NCI-H1694 (cell line): Measurements from ENCODE around the gene EXOC3L4.
"Not testable (repeated sequence)": the region's sequence is repeated elsewhere in the genome, so short reads cannot be mapped to it uniquely, and the experiment has no call there.

Experiments
- DNase-seq: peaks from one replicate; lab custom pipeline; 2025; lab: John Stamatoyannopoulos, UW

EXOC3L4 gene

DNA sequence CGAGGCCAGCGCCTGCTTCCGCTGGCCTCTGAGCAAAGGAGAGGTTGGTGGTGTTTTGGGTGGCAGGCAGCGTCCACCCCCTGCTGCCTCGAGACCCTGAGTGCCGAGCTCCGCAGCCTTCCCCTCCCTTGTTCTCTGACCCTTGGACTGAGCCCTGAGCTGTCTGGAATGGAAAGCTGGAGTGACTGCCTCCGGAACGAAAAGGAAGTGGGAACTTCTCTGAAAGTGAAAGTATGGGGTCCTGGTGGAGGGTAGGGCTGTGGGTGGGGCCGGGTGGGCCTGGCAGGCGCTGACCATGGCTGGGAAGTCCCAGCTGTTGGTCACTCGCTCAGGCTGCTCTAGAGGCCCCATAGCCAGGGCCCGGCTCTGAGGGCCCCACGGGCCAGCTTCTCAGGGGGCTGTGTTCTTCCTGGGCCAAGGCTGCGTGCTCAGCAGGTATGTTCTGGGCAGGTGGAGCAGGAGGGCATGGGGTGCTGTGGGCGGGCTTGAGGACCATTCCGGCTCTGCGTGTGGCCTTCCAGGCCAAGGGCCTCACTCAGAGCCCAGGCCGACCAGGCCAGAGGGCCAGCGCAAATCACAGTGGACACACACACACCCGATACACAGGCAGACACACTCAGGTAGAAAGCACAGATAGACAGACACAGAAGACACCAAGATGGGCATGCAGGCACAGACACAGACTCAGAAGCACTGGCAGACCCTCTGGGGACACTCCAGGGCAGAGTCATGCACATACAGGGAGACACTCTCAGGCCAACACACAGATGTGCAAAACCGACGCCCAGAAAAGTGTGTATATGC, at the start of gene EXOC3L4:
Gene EXOC3L4 (plus strand): TSS at position 320 of the 804 bp plus-strand sequence. CDS start 5,495 bp downstream, outside the sequence.
- DNase-seq, result no peak

DNA sequence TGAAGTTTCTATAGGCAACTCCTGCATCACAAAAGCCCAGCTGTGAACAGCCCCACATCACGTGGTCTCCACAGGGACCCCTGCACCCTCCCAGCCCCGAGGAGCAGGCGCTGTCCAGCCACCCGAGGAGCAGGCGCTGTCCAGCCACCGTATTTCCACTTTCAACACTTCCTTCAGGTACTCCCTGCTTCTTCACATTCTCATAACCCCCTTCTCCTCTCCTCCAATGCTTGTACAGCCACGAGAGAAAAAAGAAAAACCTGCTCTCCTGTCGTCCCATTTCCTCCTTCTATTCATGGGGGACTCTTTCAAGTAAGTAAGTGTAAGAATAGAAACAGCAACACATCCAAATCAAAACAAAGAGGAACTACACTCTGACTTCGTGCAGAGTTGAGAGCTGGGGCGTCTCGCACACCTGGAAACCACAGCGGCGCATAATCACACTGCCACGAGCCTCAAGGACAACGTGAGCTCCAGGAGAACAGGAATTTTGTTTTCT, 49.1 kb upstream of the EXOC3L4 start:
- DNase-seq, result no peak

DNA sequence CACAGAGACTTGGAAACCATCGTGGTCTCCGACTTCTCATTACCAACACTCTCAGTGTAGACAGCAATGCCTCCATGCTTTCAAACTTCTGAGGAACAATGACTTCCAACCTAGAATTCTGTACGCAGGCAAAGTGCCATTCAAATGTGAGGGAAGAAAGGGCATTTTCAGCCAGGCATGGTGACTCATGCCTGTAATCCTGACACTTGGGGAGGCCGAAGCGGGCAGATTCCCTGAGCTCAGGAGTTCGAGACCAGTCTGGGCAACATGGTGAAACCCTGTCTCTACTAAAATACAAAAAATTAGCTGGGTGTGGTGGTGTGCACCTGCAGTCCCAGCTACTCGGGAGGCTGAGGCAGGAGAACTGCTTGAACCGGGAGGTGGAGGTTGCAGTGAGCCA, 47.1 kb upstream of the EXOC3L4 start:
- DNase-seq, result not testable (repeated sequence)

DNA sequence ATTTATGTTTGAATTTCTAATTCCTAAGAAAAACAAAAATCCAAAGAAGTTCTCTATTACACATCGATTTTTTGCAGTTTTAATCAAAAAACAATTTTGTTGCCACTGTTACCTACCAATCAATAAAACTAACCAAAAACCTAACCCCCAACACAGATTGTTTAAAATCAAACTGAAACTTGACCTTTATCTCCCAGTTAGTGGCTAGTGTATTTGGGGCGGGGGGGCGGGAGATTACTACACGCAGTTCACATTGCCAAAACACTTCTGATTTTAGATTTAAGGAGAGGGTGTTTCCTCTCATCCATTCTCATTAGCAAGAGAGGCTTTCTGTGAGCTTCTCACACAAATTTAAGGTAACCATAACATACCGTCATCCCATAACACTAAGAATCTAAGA, 43.6 kb upstream of the EXOC3L4 start:
- no peak for DNase-seq

DNA sequence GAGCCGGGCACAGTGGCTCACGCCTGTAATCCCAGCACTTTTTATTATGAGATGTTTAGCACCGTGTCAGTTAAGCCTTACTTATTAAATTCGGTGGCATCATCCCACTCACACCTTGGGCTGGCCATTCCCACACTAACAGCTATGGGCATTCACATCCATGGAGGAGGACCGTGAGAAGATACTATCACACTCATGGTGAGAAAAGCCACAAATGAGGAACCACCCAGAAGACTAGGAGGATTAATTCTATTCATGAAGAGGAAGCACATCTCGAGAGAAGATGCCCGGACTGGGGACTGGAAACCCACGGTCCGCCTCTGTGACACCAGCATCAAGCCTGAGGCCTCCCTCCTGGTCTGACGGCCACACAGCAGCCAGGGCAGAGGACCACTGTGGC, 42.1 kb upstream of the EXOC3L4 start:
- DNase-seq, result no peak

DNA sequence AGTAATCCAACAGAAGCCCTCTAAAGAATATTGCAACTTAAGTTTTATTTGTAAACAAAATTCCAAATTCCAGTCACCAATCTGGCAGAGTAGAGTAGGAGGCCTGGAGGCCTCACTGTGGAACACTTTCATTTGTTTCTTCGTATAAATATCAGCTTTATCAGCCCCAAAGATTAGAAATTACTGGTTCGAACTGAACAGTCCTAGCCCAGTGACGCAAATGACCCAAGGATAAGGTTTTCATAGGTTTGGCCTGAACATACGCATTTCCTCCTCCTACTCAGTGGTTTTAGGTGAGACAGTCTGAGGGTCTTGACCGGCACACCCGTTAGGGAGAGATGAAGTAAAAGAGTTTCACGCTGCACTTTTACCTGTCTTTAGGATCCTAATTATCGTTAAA, 38.8 kb upstream of the EXOC3L4 start:
- no peak for DNase-seq

DNA sequence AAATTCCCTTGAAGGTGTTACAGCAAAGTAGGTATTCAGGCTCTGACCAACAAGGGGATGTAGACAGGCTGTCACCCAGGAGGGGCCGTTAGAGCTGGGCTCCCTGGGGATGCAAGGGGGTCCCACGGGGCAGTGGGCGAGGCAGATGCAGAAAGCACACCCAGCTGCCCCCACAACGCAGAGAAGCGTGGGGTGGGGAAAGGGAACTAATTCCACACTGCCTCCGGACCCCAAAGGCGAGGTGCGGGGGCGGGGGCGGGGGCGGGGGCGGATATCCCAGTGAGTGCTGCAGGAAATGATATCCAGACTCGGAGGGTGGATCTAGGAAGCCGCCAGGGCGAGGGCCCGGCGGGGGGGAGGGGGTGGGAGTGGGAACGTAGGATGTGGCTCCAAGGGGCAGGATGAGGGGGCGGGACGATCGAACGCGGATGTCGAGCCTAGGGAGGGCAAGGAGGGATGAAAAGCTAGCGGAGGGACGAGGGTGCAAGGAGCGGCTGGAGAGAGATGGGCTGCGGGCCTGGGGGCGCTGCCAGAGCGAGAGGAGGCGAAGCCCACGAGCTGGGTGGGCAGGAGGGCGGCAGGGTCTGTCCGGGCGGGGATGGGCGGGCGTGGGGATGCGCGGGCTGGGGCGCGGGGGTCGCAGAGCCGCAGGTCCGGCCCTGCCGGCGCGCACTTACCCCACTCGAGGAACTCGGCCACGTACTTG, 38.0 kb upstream of the EXOC3L4 start:
- peak; percentile 55 for DNase-seq

DNA sequence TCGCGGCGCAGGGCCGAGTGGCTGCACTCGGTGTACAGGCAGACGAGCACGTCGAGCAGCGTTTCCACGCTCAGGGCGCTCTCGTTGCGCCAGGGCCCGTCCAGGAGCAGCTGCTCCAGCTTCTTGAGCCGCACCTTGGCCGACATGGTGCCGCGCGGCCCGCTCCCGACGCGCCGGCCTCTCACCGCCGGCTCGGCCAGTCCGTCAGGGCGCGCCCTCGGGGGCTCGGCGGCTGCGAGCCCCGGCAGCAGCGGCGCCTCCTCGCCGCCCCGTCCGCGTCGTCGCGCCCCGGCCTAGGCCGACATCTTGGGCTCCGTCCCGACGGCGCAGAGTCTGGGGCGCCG, 37.5 kb upstream of the EXOC3L4 start:
- DNase-seq, result no peak

DNA sequence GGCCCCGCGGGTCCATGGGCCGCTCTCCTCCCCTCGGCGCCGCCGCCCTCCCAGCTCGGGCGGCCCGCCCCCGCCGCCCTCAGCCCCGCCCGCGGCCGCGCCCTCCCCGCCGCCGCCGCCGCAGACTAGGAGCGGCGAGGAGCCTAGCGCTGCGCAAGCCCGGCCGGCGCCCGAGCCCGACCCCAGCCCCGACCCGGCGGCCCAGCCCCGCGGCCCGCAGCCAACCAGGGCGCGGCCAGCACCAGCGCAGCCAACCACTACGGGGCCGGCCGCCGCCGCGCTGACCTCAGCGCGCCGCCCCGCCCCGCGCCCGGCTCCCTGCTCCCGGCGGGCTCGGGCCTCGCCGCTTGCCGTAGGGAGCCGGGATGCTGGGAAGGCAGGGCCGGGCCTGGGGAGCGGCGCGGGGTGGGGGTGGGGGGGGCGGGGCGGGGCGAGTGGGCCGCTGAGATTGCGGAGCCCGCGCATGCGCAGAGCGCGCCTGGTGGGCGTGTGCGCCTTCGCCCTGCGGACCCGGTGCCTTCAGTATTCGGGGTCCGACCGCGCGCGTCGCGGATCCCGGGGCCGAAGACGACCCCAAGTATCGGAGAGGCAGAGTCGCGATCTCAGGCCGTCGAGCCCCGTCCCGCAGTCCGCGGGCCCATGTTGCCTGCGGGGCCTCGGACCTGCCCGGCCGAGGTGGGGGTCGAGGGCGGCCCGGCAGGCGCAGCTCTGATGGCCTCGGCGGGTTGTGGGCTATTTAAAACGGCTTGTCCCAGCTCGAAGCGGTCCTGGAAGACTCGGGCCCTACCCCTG, 37.0 kb upstream of the EXOC3L4 start, which contains the start of gene CDC42BPB:
Gene CDC42BPB (minus strand): TSS at position 178 of the 792 bp plus-strand sequence. CDS start 376 bp downstream, outside the sequence.
- DNase-seq, result peak; percentile 87

DNA sequence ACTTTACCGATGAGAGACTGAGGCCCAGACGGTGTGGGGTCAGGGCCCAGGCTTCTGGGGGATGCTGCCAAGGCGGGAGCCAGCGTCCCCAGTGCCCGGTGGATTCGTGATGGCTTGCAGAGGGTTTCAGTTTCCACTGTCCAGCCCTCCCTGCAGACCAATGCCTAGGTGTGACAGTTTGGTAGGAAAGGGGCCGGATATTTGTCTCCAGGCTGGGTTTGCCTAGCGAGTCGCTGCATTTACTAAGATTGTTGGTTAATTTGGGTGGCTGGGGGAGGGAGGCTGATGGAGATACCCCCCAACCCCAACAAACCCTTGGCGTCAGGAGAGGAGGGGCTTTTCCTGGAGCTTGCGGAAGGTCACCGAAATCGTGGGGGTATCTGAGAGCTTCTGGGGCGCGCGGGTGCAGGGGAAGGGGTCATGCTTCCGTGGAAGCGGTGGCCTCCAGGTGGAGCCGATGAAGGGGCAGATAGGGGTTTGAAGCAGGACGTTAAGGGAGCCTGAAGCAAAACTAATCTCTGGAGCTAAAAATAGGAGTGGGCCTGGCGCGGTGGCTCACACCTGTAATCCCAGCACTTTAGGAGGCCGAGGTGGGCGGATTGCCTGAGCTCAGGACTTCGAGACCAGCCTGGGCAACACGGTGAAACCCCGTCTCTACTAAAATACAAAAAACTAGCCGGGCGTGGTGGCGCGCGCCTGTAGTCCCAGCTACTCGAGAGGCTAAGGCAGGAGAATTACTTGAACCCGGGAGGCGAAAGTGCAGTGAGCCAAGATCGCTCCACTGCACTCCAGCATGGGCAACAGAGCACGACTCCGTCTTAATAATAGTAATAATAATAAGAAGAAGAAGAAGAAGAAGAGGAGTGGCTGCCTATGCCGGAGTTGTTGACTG, 36.1 kb upstream of the EXOC3L4 start:
- DNase-seq, result no peak

DNA sequence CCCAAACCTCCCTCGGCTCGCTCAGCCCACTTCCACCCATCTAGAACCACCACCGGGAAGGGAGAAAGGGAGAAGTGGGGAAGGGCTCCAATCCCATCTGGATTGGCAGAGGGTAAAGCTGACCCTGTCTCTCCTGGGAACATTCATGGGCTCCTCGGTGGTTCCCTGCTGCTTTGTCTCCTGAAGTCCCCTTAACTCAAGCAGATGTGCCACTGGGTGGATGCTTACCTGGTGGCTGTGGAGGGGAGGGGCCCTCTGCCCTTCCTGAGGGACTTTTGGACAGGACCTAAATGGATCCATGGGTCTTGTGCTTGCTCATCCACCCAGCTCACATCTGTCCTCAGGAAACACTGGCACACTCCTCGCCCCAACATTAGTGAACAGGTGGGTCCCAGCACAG, 35.0 kb upstream of the EXOC3L4 start:
- no peak for DNase-seq

DNA sequence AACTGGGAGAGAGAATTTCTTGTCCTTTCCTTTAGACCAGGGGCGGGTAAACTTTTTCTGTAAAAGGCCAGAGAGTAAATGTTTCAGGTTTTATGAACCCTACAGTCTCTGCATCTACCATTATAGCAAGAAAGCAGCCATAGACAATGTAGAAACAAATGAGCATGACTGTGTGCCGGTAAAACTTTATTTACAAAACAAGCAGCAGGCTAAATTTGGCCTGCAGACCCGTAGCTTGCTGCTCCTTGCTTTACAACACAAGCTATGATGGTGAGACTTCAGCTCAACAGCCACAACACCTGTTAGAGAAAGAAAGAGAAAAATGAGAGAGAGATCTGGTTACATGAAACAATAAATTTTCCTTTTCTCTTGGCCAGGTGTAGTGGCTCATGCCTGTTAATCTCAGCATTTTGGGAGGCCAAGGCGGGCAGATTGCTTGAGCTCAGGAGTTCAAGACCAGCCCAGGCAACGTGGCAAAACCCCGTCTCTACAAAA, 33.0 kb upstream of the EXOC3L4 start:
- DNase-seq, result no peak

DNA sequence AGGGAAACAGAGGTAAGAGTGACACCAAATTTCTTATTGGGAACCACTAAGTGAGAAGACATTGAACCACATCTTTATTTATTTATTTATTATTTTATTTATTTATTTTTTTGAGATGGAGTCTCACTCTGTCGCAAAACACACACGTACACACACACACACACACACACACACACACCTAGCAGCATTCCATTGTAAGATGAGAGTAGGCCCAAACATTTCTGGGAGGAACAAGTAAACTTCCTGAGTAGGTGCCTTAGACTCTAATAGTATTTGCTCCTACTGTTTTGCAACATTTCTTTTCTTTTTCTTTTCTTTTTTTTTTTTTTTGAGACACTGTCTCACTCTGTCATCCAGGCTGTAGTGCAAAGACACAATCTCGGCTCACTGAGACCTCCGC, 30.1 kb upstream of the EXOC3L4 start:
- DNase-seq, result no peak

DNA sequence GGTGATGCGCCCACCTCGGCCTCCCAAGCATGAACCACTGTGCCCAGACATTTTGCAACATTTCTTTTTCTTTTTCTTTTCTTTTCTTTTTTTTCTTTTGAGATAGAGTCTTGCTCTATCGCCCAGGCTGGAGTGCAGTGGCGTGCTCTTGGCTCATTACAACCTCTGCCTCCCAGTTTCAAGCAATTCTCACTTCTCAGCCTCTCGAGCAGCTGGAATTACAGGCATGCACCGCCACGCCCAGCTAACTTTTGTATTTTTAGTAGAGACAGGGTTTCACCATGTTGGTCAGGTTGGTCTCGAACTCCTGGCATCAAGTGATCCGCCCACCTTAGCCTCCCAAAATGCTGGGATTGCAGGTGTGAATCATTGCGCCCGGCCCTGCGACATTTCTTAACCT, 29.5 kb upstream of the EXOC3L4 start:
- DNase-seq, result no peak

DNA sequence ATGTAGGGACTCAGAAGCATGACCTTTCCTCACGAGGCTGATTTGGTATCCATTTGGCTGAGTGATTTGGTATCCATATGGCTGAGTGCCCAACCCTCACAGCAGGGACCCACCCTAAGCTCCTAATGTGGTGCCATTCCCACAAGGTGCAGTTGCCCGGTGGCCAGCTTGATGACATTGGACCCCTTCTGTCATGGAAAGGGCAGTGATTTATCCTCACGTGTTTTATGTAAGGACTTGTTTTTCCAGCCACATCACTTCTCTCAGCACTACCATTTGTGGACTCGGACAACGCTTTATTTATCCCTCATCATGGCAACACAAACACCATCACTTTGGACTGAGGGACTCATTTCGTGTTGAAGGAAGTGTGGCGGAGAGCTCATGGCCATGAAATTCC, 28.7 kb upstream of the EXOC3L4 start:
- DNase-seq, result no peak

DNA sequence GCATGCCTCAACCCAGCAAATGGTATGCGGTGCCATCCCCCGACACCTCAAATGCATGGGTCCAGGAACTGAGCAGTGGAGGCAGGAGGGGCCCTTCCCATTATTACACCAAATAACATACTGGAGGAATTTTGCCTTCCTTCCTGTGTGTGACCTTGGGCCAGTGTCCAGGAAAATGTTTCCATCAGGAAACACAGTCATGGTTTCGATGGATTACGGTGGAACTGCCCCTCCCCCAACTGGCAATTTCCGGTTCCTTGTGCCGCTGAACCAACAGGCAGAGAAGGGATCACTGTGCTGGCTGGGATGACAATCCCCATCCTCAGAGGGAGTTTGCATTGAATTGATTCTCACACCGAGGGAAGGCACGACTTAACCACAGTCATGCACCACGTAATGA, 28.1 kb upstream of the EXOC3L4 start:
- DNase-seq, result no peak

DNA sequence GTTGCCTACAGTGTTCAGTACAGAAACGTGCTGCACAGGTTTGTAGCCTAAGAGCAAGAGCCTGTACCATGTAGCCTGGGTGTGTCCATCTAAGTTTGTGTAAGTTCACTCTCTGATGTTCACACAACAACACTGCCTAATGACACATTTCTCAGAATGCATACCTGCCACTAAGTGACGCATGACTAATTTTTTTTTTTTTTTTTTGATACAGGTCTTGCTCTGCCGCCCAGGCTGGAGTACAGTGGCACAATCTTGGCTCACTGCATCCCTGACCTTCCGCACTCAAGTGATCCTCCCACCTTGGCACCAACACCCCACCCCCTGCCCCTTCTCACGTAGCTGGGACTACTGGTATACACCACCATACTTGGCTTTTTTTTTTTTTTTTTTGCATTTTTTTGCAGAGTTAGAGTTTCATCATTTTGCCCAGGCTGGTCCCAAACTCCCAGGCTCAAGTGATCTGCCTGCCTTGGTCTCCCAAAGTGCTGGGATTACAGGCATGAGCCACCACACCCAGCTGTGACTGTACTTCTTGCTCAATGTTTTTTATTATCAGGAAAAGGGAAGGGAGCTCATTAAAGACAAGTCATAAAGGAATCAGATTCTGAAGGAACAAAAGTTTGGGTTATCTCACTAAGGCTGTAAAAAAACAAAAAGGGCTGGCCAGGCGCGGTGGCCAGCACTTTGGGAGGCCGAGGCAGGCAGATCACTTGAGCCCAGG, 27.1 kb upstream of the EXOC3L4 start:
- no peak for DNase-seq

DNA sequence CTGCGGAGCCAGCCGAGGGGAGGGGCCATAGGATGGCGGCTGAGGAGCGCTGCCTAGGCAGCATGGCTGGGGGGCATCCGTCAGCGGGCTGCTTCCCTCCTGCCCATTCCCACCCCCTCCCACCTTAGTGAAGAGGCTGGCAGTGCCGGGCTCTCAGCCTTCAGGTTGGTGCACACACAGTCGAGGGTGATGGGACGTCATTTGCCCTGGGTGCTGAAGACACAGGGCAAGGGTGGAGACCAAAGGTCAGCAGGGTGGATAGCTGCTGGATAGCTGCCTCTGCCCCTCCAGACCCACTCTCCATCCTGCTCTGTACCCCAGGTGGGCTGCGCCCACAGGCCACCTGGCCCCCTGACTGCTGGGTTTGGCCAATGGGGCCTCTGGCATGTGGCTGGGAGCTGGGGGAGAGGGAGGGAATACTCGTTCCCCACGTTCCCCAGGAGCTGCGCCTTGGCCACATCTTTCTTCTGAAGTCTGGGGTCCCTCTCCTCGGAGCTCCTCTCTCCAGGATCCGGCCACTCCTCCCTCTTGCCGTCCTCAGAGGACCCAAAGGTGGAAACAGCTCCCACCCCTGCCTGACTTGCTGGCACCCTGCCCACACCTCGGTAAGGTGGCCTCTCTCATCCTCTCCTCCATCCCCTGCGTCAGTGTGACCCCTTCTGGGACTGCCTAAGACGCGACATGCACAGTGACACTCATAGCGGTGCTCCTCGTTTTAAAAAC, 26.0 kb upstream of the EXOC3L4 start:
- DNase-seq, result no peak

DNA sequence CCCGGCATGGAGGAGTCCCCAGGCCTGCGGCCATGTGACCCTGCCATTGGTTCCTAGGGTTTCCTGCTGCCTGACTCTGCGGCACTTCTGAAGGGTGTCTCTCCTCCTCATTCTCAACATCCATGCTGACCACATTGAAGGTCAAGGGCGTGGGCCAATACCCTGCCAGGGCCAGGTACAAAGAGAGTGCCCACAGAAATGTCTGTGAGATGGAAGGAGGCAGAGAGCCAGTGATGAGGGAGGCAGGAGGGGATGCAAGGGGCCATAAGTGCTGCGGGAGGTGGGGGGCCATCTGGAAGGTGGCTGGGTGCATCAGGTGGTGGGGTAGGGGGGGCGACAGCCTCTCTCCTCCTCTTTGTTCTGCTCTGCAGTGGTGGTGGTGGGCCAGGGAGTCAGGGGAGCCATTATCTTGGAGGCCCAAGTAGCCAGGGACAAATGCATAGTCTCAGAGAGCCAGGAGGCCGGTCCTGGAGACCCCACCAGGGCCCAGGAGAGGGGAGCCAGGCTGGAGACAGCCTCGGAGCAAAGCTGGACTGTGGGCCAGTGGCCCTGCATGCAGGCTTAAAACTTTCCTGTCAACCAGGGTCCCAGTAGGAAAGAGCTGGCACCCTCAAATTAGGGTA, 24.2 kb upstream of the EXOC3L4 start:
- no peak for DNase-seq
